Osteocyte (in vitro differentiated cells): Measurements from ENCODE around the gene TRAF2. TPM values are rescaled to one million over a fixed set of nuclear protein-coding genes. Genes with fewer than 3 reads are reported as not detected.

Source experiments
- DNase-seq: peaks from one replicate; pipeline ENCODE4 v3.0.0; 2021; ENCODE audit warnings: mixed read lengths; ENCODE audit not compliant: unreplicated experiment; ENCODE audit errors: extremely low spot score
- H3K27ac Mint-ChIP-seq: one replicate; pipeline ENCODE4 v1.8.0; 2021; ENCODE audit warnings: mild to moderate bottlenecking, mixed read lengths; ENCODE audit not compliant: unreplicated experiment
- H3K27me3 Mint-ChIP-seq: one replicate; pipeline ENCODE4 v1.8.0; 2021; ENCODE audit warnings: mixed read lengths; ENCODE audit not compliant: unreplicated experiment
- H3K36me3 Mint-ChIP-seq: one replicate; pipeline ENCODE4 v1.8.0; 2021; ENCODE audit warnings: mixed read lengths; ENCODE audit not compliant: unreplicated experiment
- H3K4me1 Mint-ChIP-seq: one replicate; pipeline ENCODE4 v1.8.0; 2021; ENCODE audit warnings: mixed read lengths; ENCODE audit not compliant: unreplicated experiment
- H3K4me3 Mint-ChIP-seq: one replicate; pipeline ENCODE4 v1.8.0; 2021; ENCODE audit warnings: mild to moderate bottlenecking, moderate library complexity, mixed read lengths; ENCODE audit not compliant: unreplicated experiment
- H3K9me3 Mint-ChIP-seq: one replicate; pipeline ENCODE4 v1.8.0; 2021; ENCODE audit warnings: mixed read lengths; ENCODE audit not compliant: unreplicated experiment
- CTCF ChIP-seq: fragments of 200-600 bp; sonication (generic); IDR thresholded peaks from 2 replicates; pipeline ENCODE4 v1.5.0; 2021; ENCODE audit warnings: antibody characterized with exemption, mild to moderate bottlenecking, moderate library complexity
- total RNA-seq: library from RNA; stranded (reverse); gene quantifications from 2 replicates; pipeline ENCODE4 v1.2.1, GENCODE V29; 2021

The TRAF2 gene
- total RNA-seq, 1 donor from 2014 or later = 14.4 TPM

- Mint-ChIP-seq H3K4me3 (no peak overlapping the region), H3K27ac (no peak overlapping the region), H3K4me1 (peaks cover 3% of the 10 kb centered on the region), H3K27me3 (no peaks in the 10 kb centered on the region), H3K36me3 (no peaks in the 10 kb centered on the region), H3K9me3 (no peaks in the 10 kb centered on the region)
- no peak for TF ChIP-seq CTCF
- no peak for DNase-seq
Observed at GRCh38 chr9:136955202-136955942, 69.1 kb downstream of the TRAF2 start.

DNA sequence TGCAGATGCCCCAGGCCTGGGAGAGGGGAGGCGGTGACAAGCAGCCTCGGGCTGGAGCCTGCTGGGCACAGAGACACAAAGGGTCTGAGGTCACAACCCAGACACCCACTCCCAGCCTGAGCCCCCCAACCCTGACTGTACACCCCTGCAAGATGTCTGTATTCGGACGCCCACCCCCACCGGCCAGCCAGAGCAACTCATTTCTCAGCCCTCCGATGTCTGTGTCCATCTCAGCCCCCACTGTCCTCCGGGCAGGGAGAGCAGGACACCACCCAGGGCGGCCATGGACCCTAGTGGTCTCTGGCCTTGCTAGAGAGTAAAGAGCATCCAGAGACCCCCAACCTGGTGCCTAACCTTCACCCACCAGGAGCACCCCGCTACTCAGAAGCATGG is 69.6 kb downstream of the TRAF2 start:
- TF ChIP-seq CTCF = no peak
- Mint-ChIP-seq H3K4me3 (no peak overlapping the region), H3K27me3 (no peaks in the 10 kb centered on the region), H3K4me1 (peaks cover 6% of the 10 kb centered on the region), H3K36me3 (no peaks in the 10 kb centered on the region), H3K27ac (no peak overlapping the region), H3K9me3 (no peaks in the 10 kb centered on the region)
- DNase-seq = no peak

DNA sequence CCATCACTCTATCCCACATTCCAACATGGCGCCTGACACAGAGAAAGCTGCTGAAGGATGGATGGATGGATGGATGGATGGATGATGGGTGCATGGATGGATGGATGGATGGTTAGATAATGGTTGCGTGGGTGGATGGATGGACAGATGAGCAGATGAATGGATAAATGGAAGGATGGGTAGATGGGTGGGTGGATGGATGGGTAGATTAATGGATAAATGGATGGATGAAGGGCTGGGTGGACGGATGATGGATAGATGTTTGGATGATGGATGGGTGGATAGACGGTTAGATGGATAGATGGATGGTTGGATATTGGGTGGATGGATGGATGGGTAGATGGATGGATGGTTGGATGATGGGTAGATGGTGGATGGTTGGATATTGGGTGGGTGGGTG is 70.3 kb downstream of the TRAF2 start:
- Mint-ChIP-seq H3K27ac (no peak overlapping the region), H3K27me3 (no peaks in the 10 kb centered on the region), H3K4me3 (no peak overlapping the region), H3K4me1 (peaks cover 10% of the 10 kb centered on the region), H3K9me3 (no peaks in the 10 kb centered on the region), H3K36me3 (no peaks in the 10 kb centered on the region)
- no peak for TF ChIP-seq CTCF
- DNase-seq = no peak

GRCh38 chr9:136957461-136957860 is 71.1 kb downstream of the TRAF2 start:
- Mint-ChIP-seq H3K27ac (no peak overlapping the region), H3K9me3 (no peaks in the 10 kb centered on the region), H3K36me3 (no peaks in the 10 kb centered on the region), H3K4me1 (peaks cover 10% of the 10 kb centered on the region), H3K27me3 (no peaks in the 10 kb centered on the region), H3K4me3 (no peak overlapping the region)
- DNase-seq = no peak
- no peak for TF ChIP-seq CTCF

DNA sequence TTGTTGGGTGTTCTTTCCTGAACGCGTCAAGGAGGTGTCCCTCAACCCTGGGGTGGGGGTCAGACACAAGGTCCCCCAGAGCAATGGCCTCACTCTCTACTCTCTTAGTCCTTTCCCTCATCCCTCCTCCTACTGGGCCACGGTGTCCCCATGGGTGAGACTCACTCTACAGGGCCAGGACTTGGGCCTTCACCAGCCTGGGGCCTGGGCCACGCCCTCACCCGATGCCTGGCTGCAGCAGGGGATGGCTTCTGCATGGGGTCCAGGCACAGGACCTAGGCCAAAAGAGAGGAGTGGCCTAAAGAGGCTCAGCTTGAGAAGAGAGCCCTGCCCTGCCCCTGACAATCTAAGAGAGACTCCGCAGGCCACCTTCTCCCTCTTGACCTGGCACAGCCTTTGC is 71.6 kb downstream of the TRAF2 start:
- Mint-ChIP-seq H3K9me3 (no peaks in the 10 kb centered on the region), H3K4me1 (peaks cover 12% of the 10 kb centered on the region), H3K4me3 (no peak overlapping the region), H3K27me3 (no peaks in the 10 kb centered on the region), H3K27ac (no peak overlapping the region), H3K36me3 (no peaks in the 10 kb centered on the region)
- no peak for DNase-seq
- no peak for TF ChIP-seq CTCF
